HEK293T (cell line): ENCODE results near the gene PTPMT1.

Experiments
- ARNT ChIP-seq: fragments of 450-650 bp; IDR thresholded peaks from 2 replicates; pipeline ENCODE4 v1.6.1; 2017; ENCODE audit warnings: mild to moderate bottlenecking
- FOXK2 ChIP-seq: fragments of 450-650 bp; IDR thresholded peaks from 2 replicates; pipeline ENCODE4 v1.6.1; 2016; ENCODE audit warnings: mild to moderate bottlenecking
- L3MBTL2 ChIP-seq: fragments of 450-650 bp; conservative IDR thresholded peaks from 2 replicates; pipeline ENCODE4 v1.6.1; 2016; ENCODE audit warnings: mild to moderate bottlenecking
- LEF1 ChIP-seq: fragments of 450-650 bp; IDR thresholded peaks from 2 replicates; pipeline ENCODE4 v1.6.1; 2017; ENCODE audit warnings: mild to moderate bottlenecking, borderline replicate concordance
- NFRKB ChIP-seq: fragments of 450-650 bp; IDR thresholded peaks from 2 replicates; pipeline ENCODE4 v1.6.1; 2016; ENCODE audit warnings: mild to moderate bottlenecking, moderate library complexity
- PKNOX1 ChIP-seq: fragments of 450-650 bp; IDR thresholded peaks from 2 replicates; pipeline ENCODE4 v1.6.1; 2016
- SP1 ChIP-seq: fragments of 450-650 bp; IDR thresholded peaks from 2 replicates; pipeline ENCODE4 v1.6.1; 2017
- SUZ12 ChIP-seq: fragments of 450-650 bp; IDR thresholded peaks from 2 replicates; pipeline ENCODE4 v1.6.1; 2016; ENCODE audit warnings: mild to moderate bottlenecking

GRCh38 chr11:47607380-47607779, 42.0 kb downstream of the PTPMT1 start:
- no peak for TF ChIP-seq FOXK2
- no peak for TF ChIP-seq SUZ12
- no peak for TF ChIP-seq SP1
- no peak for TF ChIP-seq ARNT
- no peak for TF ChIP-seq NFRKB
- TF ChIP-seq PKNOX1: no peak
- no peak for TF ChIP-seq L3MBTL2
- no peak for TF ChIP-seq LEF1
